HEK293 (cell line): ENCODE results near the gene POLD1.
"Not testable (repeated sequence)": the region's sequence is repeated elsewhere in the genome, so short reads cannot be mapped to it uniquely, and the experiment has no call there.

ENCODE experiments used
- CTCF ChIA-PET: fragments of 350-600 bp; formaldehyde crosslinking; extraction: SDS; loops from one replicate; lab custom pipeline; 2021; ENCODE audit warnings: antibody characterized with exemption; lab: Yijun Ruan, JAX
- POLR2A ChIA-PET: fragments of 300-600 bp; formaldehyde crosslinking; extraction: SDS; loops from one replicate; lab custom pipeline; 2020; ENCODE audit warnings: antibody characterized with exemption, inconsistent platforms; lab: Yijun Ruan, JAX
- H3K27ac ChIP-seq: fragments of 200-500 bp; sonication (Bioruptor generic); 2 replicates; pipeline ENCODE4 v1.5.1; 2014; ENCODE audit warnings: low read depth, low read length, control low read depth, inconsistent platforms; ENCODE audit errors: extremely low read depth
- H3K36me3 ChIP-seq, 2 experiments: fragments of 200-500 bp in 1 of 2; sonication (Bioruptor generic) in 1 of 2; 1 replicate in 1 of 2; 2 replicates in 1 of 2; pipeline ENCODE4 v1.5.1; 2014 to 2017; ENCODE audit warnings: inconsistent platforms in 2 of 2, low read length in 2 of 2; ENCODE audit not compliant: control insufficient read depth in 2 of 2, insufficient read depth in 1 of 2
- H3K4me1 ChIP-seq: fragments of 200-500 bp; sonication (Bioruptor generic); 2 replicates; pipeline ENCODE4 v1.5.1; 2014; ENCODE audit warnings: mild to moderate bottlenecking, low read length, inconsistent platforms; ENCODE audit not compliant: control insufficient read depth, insufficient read depth
- H3K4me3 ChIP-seq: 2 replicates; pipeline ENCODE4 v1.5.1; 2011; ENCODE audit warnings: low read depth, mild to moderate bottlenecking, control low read depth, low read length, moderate library complexity
- H3K9me3 ChIP-seq: fragments of 200-500 bp; sonication (Bioruptor generic); 2 replicates; pipeline ENCODE4 v1.5.1; 2014; ENCODE audit warnings: low read depth, low read length, inconsistent platforms; ENCODE audit not compliant: control insufficient read depth, insufficient read depth
- BCL6B ChIP-seq: fragments of 450-650 bp; formaldehyde crosslinking; IDR thresholded peaks from 2 replicates; pipeline ENCODE4 v1.5.1; 2017; ENCODE audit warnings: missing biosample characterization, missing genetic modification characterization
- KLF7 ChIP-seq: fragments of 450-650 bp; formaldehyde crosslinking; IDR thresholded peaks from 2 replicates; pipeline ENCODE4 v1.5.1; 2016; ENCODE audit warnings: missing biosample characterization, missing genetic modification characterization, borderline replicate concordance
- PATZ1 ChIP-seq: fragments of 450-650 bp; formaldehyde crosslinking; IDR thresholded peaks from 2 replicates; pipeline ENCODE4 v1.5.1; 2016; ENCODE audit warnings: missing biosample characterization, missing genetic modification characterization
- PRDM1 ChIP-seq: fragments of 450-650 bp; formaldehyde crosslinking; IDR thresholded peaks from 2 replicates; pipeline ENCODE4; 2016; ENCODE audit warnings: missing biosample characterization, missing genetic modification characterization
- PRDM6 ChIP-seq: fragments of 450-650 bp; formaldehyde crosslinking; IDR thresholded peaks from 2 replicates; pipeline ENCODE4 v1.5.1; 2017; ENCODE audit warnings: missing biosample characterization, missing genetic modification characterization
- SETDB1 ChIP-seq: IDR thresholded peaks from one replicate; pipeline ENCODE4 v1.6.1; 2017; ENCODE audit warnings: mild to moderate bottlenecking, low read length, moderate library complexity, mixed read lengths; ENCODE audit not compliant: insufficient read length
- SP3 ChIP-seq: fragments of 450-650 bp; formaldehyde crosslinking; IDR thresholded peaks from 2 replicates; pipeline ENCODE4 v1.5.1; 2016; ENCODE audit warnings: missing biosample characterization, missing genetic modification characterization
- ZBTB7A ChIP-seq: fragments of 450-650 bp; formaldehyde crosslinking; IDR thresholded peaks from 2 replicates; pipeline ENCODE4 v1.5.1; 2016; ENCODE audit warnings: low read depth, missing biosample characterization, missing genetic modification characterization
- ZIC2 ChIP-seq: fragments of 450-650 bp; formaldehyde crosslinking; IDR thresholded peaks from 2 replicates; pipeline ENCODE4 v1.5.1; 2016; ENCODE audit warnings: missing biosample characterization, missing genetic modification characterization
- ZNF10 ChIP-seq: fragments of 450-650 bp; formaldehyde crosslinking; IDR thresholded peaks from 2 replicates; pipeline ENCODE4 v1.5.1; 2017; ENCODE audit warnings: missing biosample characterization, missing genetic modification characterization
- ZNF138 ChIP-seq: fragments of 450-650 bp; formaldehyde crosslinking; IDR thresholded peaks from 2 replicates; pipeline ENCODE4 v1.5.1; 2016; ENCODE audit warnings: missing biosample characterization, missing genetic modification characterization, borderline replicate concordance
- ZNF157 ChIP-seq: fragments of 450-650 bp; formaldehyde crosslinking; IDR thresholded peaks from 2 replicates; pipeline ENCODE4 v1.5.1; 2016; ENCODE audit warnings: missing biosample characterization, missing genetic modification characterization
- ZNF16 ChIP-seq: fragments of 450-650 bp; formaldehyde crosslinking; IDR thresholded peaks from 2 replicates; pipeline ENCODE4 v1.5.1; 2016; ENCODE audit warnings: low read depth, missing biosample characterization, missing genetic modification characterization
- ZNF174 ChIP-seq: fragments of 450-650 bp; formaldehyde crosslinking; IDR thresholded peaks from 2 replicates; pipeline ENCODE4 v1.5.0; 2017; ENCODE audit warnings: missing biosample characterization, mild to moderate bottlenecking, missing genetic modification characterization
- ZNF221 ChIP-seq: fragments of 450-650 bp; formaldehyde crosslinking; IDR thresholded peaks from 2 replicates; pipeline ENCODE4 v1.5.1; 2017; ENCODE audit warnings: missing biosample characterization, missing genetic modification characterization, borderline replicate concordance
- ZNF311 ChIP-seq: fragments of 450-650 bp; formaldehyde crosslinking; IDR thresholded peaks from 2 replicates; pipeline ENCODE4 v1.5.1; 2017; ENCODE audit warnings: missing biosample characterization, missing genetic modification characterization, borderline replicate concordance
- ZNF350 ChIP-seq: fragments of 450-650 bp; formaldehyde crosslinking; IDR thresholded peaks from 2 replicates; pipeline ENCODE4 v1.5.0; 2017; ENCODE audit warnings: missing biosample characterization, mild to moderate bottlenecking, missing genetic modification characterization
- ZNF37A ChIP-seq: fragments of 450-650 bp; IDR thresholded peaks from 2 replicates; pipeline ENCODE4 v1.5.1; 2018; ENCODE audit warnings: missing biosample characterization, missing genetic modification characterization
- ZNF488 ChIP-seq: fragments of 450-650 bp; formaldehyde crosslinking; IDR thresholded peaks from 2 replicates; pipeline ENCODE4 v1.5.1; 2016; ENCODE audit warnings: missing biosample characterization, missing genetic modification characterization
- ZNF510 ChIP-seq: fragments of 450-650 bp; formaldehyde crosslinking; IDR thresholded peaks from 2 replicates; pipeline ENCODE4 v1.5.1; 2018; ENCODE audit warnings: mild to moderate bottlenecking, missing genetic modification characterization, missing biosample characterization; ENCODE audit not compliant: insufficient replicate concordance
- ZNF530 ChIP-seq: fragments of 450-650 bp; formaldehyde crosslinking; IDR thresholded peaks from 2 replicates; pipeline ENCODE4 v1.5.1; 2016; ENCODE audit warnings: low read depth, missing biosample characterization, missing genetic modification characterization
- ZNF548 ChIP-seq: fragments of 450-650 bp; formaldehyde crosslinking; IDR thresholded peaks from 2 replicates; pipeline ENCODE4 v1.5.1; 2016; ENCODE audit warnings: missing biosample characterization, missing genetic modification characterization
- ZNF561 ChIP-seq: fragments of 450-650 bp; IDR thresholded peaks from 2 replicates; pipeline ENCODE4 v1.5.1; 2018; ENCODE audit warnings: missing biosample characterization, missing genetic modification characterization, borderline replicate concordance
- ZNF624 ChIP-seq: fragments of 450-650 bp; formaldehyde crosslinking; IDR thresholded peaks from 2 replicates; pipeline ENCODE4 v1.5.1; 2017; ENCODE audit warnings: missing biosample characterization, missing genetic modification characterization
- ZNF792 ChIP-seq: fragments of 450-650 bp; formaldehyde crosslinking; IDR thresholded peaks from 2 replicates; pipeline ENCODE4 v1.5.1; 2016; ENCODE audit warnings: missing biosample characterization, missing genetic modification characterization
- ZNF843 ChIP-seq: fragments of 450-650 bp; formaldehyde crosslinking; IDR thresholded peaks from 2 replicates; pipeline ENCODE4 v1.5.1; 2016; ENCODE audit warnings: missing biosample characterization, missing genetic modification characterization
- ZSCAN16 ChIP-seq: fragments of 450-650 bp; formaldehyde crosslinking; IDR thresholded peaks from 2 replicates; pipeline ENCODE4 v1.5.1; 2016; ENCODE audit warnings: missing biosample characterization, missing genetic modification characterization

Gene POLD1

GRCh38 chr19:50347089-50347581 lies 37.0 kb upstream of the POLD1 start:
- H3K9me3 ChIP-seq, POLR2A ChIA-PET, H3K27ac ChIP-seq, H3K4me3 ChIP-seq, H3K36me3 ChIP-seq, H3K4me1 ChIP-seq: not testable (repeated sequence)
- 0 out of 2 replicates have a peak, but pooled peaks have one; percentile 11 for TF ChIP-seq PRDM1
- CTCF ChIA-PET: interaction anchor here (0.6 to 1.6 kb wide), 3 partner anchors 10 to 200 kb away, joined by 3 to 7 read pairs (median 3); partner anchors contain the start of gene MYH14

GRCh38 chr19:50349277-50350057 lies 34.7 kb upstream of the POLD1 start:
- Histone ChIP-seq H3K9me3 (no peaks in the 10 kb centered on the region), H3K4me3 (no peak overlapping the region), H3K27ac (no peak overlapping the region), H3K4me1 (no peaks in the 10 kb centered on the region), H3K36me3 (no peaks in the 10 kb centered on the region)
- CTCF ChIA-PET: interaction anchor here (0.7 to 1.2 kb wide), 3 partner anchors 8 to 202 kb away, joined by 3 to 7 read pairs (median 4); no protein-coding TSS in a partner anchor
- TF ChIP-seq KLF7 (tag by site-specific recombination): no peak
- no peak for TF ChIP-seq ZNF510 (tag by site-specific recombination)
- TF ChIP-seq ZNF530 (tag by site-specific recombination): no peak
- no peak for TF ChIP-seq ZNF561 (tag by site-specific recombination)
- TF ChIP-seq ZNF16 (tag by site-specific recombination): no peak
- TF ChIP-seq ZNF174 (tag by site-specific recombination): no peak
- no peak for TF ChIP-seq ZNF350 (tag by site-specific recombination)
- TF ChIP-seq ZNF548 (tag by site-specific recombination): no peak
- TF ChIP-seq ZNF624 (tag by site-specific recombination): no peak
- TF ChIP-seq ZNF10 (tag by site-specific recombination): no peak
- TF ChIP-seq ZIC2 (tag by site-specific recombination): no peak
- no peak for TF ChIP-seq SP3
- no peak for TF ChIP-seq SETDB1
- no peak for TF ChIP-seq ZNF157
- no peak for TF ChIP-seq ZNF792 (tag by site-specific recombination)
- no peak for TF ChIP-seq ZBTB7A (tag by site-specific recombination)
- POLR2A ChIA-PET: interaction anchor here (0.6 kb wide), 1 partner anchor 87 kb away, joined by 3 read pairs; no protein-coding TSS in a partner anchor

- Histone ChIP-seq H3K4me1 (no peaks in the 10 kb centered on the region), H3K4me3 (no peak overlapping the region), H3K9me3 (no peaks in the 10 kb centered on the region), H3K27ac (no peak overlapping the region), H3K36me3 (no peaks in the 10 kb centered on the region)
- ChIA-PET CTCF (interaction anchor here (0.6 to 1.2 kb wide), 5 partner anchors 11 to 451 kb away, joined by 3 to 7 read pairs (median 4); no protein-coding TSS in a partner anchor), POLR2A (no interaction called here)
- TF ChIP-seq BCL6B (tag by site-specific recombination) (no peak), ZSCAN16 (tag by site-specific recombination) (no peak), PATZ1 (no peak), ZNF37A (no peak), ZNF311 (tag by site-specific recombination) (no peak), PRDM6 (tag by site-specific recombination) (no peak), ZNF488 (tag by site-specific recombination) (no peak), ZNF843 (no peak), ZNF221 (tag by site-specific recombination) (no peak), ZNF138 (tag by site-specific recombination) (no peak)
Observed at GRCh38 chr19:50352242-50352641, 31.9 kb upstream of the POLD1 start.
